Transverse colon (tissue), 4 donors: Measurements from ENCODE around the gene ZNF22. TPM values are rescaled to one million over a fixed set of nuclear protein-coding genes. Genes with fewer than 3 reads are reported as not detected.

ENCODE experiments used
- DNase-seq: peaks from one replicate; pipeline ENCODE4 v3.0.0-alpha.2; 2019
- H3K27ac ChIP-seq, 4 donors: fragments of 200-600 bp; sonication (generic); 2 replicates each; pipeline ENCODE4 v1.5.1; 2016 to 2018; ENCODE audit warnings: inconsistent platforms in 4 of 4
- H3K27me3 ChIP-seq: fragments of 200-600 bp; sonication (generic); 2 replicates; pipeline ENCODE4 v1.5.1; 2017; ENCODE audit warnings: inconsistent platforms
- H3K36me3 ChIP-seq, 4 donors: fragments of 200-600 bp; sonication (generic); 2 replicates each; pipeline ENCODE4 v1.5.1; 2017 to 2019; ENCODE audit warnings: inconsistent platforms in 4 of 4
- H3K4me1 ChIP-seq, 4 donors: fragments of 200-600 bp; sonication (generic); 2 replicates each; pipeline ENCODE4 v1.5.1; 2017 to 2020; ENCODE audit warnings: inconsistent platforms in 4 of 4
- H3K4me3 ChIP-seq, 4 donors: fragments of 200-600 bp; sonication (generic); 1 replicate in 1 of 4; 2 replicates in 3 of 4; pipeline versions ENCODE4 v1.5.1 to v1.6.1; 2017 to 2019; ENCODE audit warnings: inconsistent platforms in 4 of 4
- H3K9me3 ChIP-seq, 2 donors: fragments of 200-600 bp; sonication (generic); 2 replicates each; pipeline ENCODE4 v1.5.1; 2017 to 2019; ENCODE audit warnings: inconsistent platforms in 2 of 2
- EP300 ChIP-seq: sonication (generic); formaldehyde crosslinking; IDR thresholded peaks from one replicate; pipeline ENCODE4 v1.6.1; 2017; ENCODE audit warnings: antibody characterized with exemption, low read depth
- POLR2A ChIP-seq: fragments of 450-650 bp; IDR thresholded peaks from one replicate; pipeline ENCODE4 v1.6.1; 2016; ENCODE audit warnings: antibody characterized with exemption, mild to moderate bottlenecking, moderate library complexity
- POLR2AphosphoS5 ChIP-seq, 3 donors: sonication (generic); formaldehyde crosslinking; IDR thresholded peaks; one replicate each; pipeline ENCODE4 v1.6.1; 2016; ENCODE audit warnings: antibody characterized with exemption in 3 of 3
- WGBS, 2 donors: methylation state at CpG; one replicate each; pipeline ENCODE4 v1.1.5; 2018; ENCODE audit warnings: low coverage in 1 of 2; 5-methylcytosine and 5-hydroxymethylcytosine counted together
- in situ Hi-C, 4 donors: fragments of 200-750 bp; cut with MboI; loops; one replicate each; pipeline versions ENCODE4 v1.15.0 to v1.15.1; 2017; ENCODE audit warnings: low sequenced_read_pairs in 3 of 4, low pct_ligation_motif_present in 1 of 4, low pct_unique_long_range_greater_than_20kb in 1 of 4
- intact Hi-C: fragments of 100-400 bp; cut with DNase I; formaldehyde crosslinking; loops from one replicate; pipeline ENCODE4 v1.15.1; 2023; ENCODE audit warnings: low total_unique reads
- total RNA-seq, 4 donors: library from RNA; depleted of rRNA; stranded (reverse); fragments of >200 nt; gene quantifications; one replicate each; pipeline ENCODE4 v1.1.0, GENCODE V29; 2016
- TF ChIP-seq, protein P1 (sequence below), 5 experiments: fragments of 200-600 bp in 3 of 5; fragments of 450-650 bp in 2 of 5; sonication (generic) in 3 of 5; IDR thresholded peaks; 1 replicate in 2 of 5; 2 replicates in 3 of 5; pipeline ENCODE4 v1.5.1; 2016 to 2017; ENCODE audit warnings: antibody characterized with exemption in 5 of 5, inconsistent platforms in 3 of 5, mild to moderate bottlenecking in 2 of 5, moderate library complexity in 1 of 5

ZNF22 gene
- total RNA-seq, 4 donors from 2014 or later, result 4.6 to 14.3 (median 9.5) TPM

DNA sequence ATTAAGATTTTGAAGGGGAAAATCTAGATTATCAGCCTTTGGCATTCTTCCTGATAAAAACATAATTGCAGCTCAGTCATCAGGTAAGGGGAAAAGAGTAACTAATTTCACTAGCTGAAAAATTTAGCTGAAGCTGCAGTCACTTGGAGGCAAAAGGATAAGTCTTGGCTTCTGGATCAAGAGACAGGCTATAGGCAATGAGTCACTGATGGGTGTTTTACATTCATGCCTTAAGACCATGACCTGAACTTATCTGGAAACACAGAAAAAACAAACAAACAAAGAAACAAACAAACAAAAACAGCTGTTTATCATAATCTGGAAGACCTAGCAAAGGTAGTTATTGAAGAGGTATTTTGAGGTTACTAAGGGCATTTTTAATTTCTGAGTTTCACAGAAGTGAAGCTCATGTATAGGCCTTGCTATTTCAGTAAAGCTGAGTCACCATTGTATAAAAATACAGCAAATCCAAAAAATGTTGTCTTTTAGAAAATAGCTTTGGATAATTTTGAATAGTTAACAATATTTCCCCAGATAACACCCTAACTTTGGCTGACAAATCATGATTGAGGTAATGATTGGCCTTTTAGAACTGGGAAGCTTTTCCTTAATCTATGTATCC lies 40.3 kb downstream of the ZNF22 start:
- no peak for TF ChIP-seq EP300
- no peak for TF ChIP-seq POLR2AphosphoS5 (IDR thresholded peaks at IDR 0.05)
- TF ChIP-seq, protein P1, sequence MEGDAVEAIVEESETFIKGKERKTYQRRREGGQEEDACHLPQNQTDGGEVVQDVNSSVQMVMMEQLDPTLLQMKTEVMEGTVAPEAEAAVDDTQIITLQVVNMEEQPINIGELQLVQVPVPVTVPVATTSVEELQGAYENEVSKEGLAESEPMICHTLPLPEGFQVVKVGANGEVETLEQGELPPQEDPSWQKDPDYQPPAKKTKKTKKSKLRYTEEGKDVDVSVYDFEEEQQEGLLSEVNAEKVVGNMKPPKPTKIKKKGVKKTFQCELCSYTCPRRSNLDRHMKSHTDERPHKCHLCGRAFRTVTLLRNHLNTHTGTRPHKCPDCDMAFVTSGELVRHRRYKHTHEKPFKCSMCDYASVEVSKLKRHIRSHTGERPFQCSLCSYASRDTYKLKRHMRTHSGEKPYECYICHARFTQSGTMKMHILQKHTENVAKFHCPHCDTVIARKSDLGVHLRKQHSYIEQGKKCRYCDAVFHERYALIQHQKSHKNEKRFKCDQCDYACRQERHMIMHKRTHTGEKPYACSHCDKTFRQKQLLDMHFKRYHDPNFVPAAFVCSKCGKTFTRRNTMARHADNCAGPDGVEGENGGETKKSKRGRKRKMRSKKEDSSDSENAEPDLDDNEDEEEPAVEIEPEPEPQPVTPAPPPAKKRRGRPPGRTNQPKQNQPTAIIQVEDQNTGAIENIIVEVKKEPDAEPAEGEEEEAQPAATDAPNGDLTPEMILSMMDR (IDR thresholded peaks at IDR 0.05), result no peak
- TF ChIP-seq POLR2A, result no peak
- Histone ChIP-seq H3K36me3 (no peaks in the 10 kb centered on the region), H3K27me3 (no peaks in the 10 kb centered on the region), H3K4me1 (no peaks in the 10 kb centered on the region), H3K27ac (no peak overlapping the region), H3K4me3 (no peak overlapping the region), H3K9me3 (no peaks in the 10 kb centered on the region)
- no peak for DNase-seq
- in situ Hi-C loops (no loop called here), intact Hi-C loops (no loop called here)

DNA sequence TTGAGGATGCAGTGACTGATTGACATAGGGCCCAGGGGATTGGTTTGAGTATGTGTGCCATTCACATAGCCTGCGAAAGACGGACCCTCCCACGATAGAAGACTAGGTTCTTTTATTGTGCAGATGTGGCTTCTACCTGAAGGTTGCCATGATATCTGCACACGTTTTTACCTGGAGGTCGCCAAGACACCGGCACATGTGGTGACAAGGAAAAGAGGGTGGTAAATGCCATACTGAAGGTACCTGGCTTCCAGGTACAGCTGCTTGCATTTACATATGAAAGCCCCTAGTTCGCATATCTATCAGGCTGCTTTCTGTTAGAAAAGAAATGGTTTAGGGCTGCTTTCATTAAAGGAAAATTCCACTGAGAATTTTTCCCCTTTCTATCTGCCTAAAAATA lies 43.6 kb downstream of the ZNF22 start:
- Histone ChIP-seq H3K27ac (no peak overlapping the region), H3K4me1 (no peaks in the 10 kb centered on the region), H3K9me3 (no peaks in the 10 kb centered on the region), H3K36me3 (no peaks in the 10 kb centered on the region), H3K4me3 (no peak overlapping the region), H3K27me3 (no peaks in the 10 kb centered on the region)
- TF ChIP-seq POLR2AphosphoS5 (IDR thresholded peaks at IDR 0.05) (no peak), POLR2A (no peak), EP300 (no peak)
- TF ChIP-seq, protein P1 (IDR thresholded peaks at IDR 0.05), result no peak
- in situ Hi-C loops (no loop called here), intact Hi-C loops (no loop called here)
- 65% methylated on average over 7 of the region's 7 CpGs; no CpG with 5 or more reads in 1 of the 2 donors for WGBS, 2 donors
- no peak for DNase-seq

- no peak for TF ChIP-seq POLR2AphosphoS5 (IDR thresholded peaks at IDR 0.05)
- no peak for TF ChIP-seq POLR2A
- no peak for TF ChIP-seq EP300
- TF ChIP-seq, protein P1 (IDR thresholded peaks at IDR 0.05), result no peak
- WGBS, 2 donors, result 71 to 83% methylated on average over 4 of the region's 4 CpGs
- Histone ChIP-seq H3K27me3 (no peaks in the 10 kb centered on the region), H3K9me3 (no peaks in the 10 kb centered on the region), H3K4me1 (no peaks in the 10 kb centered on the region), H3K36me3 (no peaks in the 10 kb centered on the region), H3K27ac (no peak overlapping the region), H3K4me3 (no peak overlapping the region)
- no peak for DNase-seq
- in situ Hi-C loops (no loop called here), intact Hi-C loops (no loop called here)
These were observed 50.0 kb downstream of the ZNF22 start for GRCh38 chr10:45050551-45051235.

- in situ Hi-C loops, result no loop called here
- no peaks in the 10 kb centered on the region for H3K4me1 ChIP-seq
- H3K36me3 ChIP-seq, result no peaks in the 10 kb centered on the region
- DNase-seq, result no peak
- H3K4me3 ChIP-seq, result no peak overlapping the region
- intact Hi-C loops, result no loop called here
- 59% methylated on average over 1 of the region's 1 CpG; no CpG with 5 or more reads in 1 of the 2 donors for WGBS, 2 donors
- no peak overlapping the region for H3K27ac ChIP-seq
- H3K27me3 ChIP-seq, result no peaks in the 10 kb centered on the region
- TF ChIP-seq POLR2AphosphoS5 (IDR thresholded peaks at IDR 0.05), result no peak
- no peak for TF ChIP-seq EP300
- TF ChIP-seq POLR2A, result no peak
- TF ChIP-seq, protein P1 (IDR thresholded peaks at IDR 0.05), result no peak
- H3K9me3 ChIP-seq, result no peaks in the 10 kb centered on the region
These were observed 52.0 kb downstream of the ZNF22 start for GRCh38 chr10:45052700-45053099.
